ENCODE results near the gene ADGRG2. TPM values are rescaled to one million over a fixed set of nuclear protein-coding genes. Genes with fewer than 3 reads are reported as not detected.

ADGRG2 gene
- polyA plus RNA-seq, 1 experiment: 0.04 TPM

DNA sequence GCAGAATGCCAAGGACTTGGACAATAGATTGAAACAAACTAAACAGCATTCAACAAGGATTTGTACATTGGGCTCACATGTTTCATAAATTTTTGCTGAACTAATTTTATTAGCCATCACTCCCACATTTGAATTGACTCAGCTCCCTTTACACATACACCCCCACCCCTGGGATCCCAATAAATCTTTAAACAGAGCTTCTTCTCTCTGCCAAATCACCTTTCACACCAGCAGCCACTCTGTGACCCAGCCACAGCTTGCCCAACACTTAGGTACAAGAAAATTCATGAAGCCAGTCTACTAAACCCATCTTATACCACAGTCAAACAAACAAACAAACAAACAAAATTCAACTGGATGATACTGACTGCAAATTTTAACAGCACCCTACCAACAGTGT is 159.9 kb downstream of the ADGRG2 start:
- TF ChIP-seq CTCF (IDR thresholded peaks at IDR 0.05; ENCODE audit: low read depth, low read length): no peak
- Histone ChIP-seq H3K27me3 (ENCODE audit: control insufficient read depth, insufficient read depth, low read length) (no peaks in the 10 kb centered on the region), H3K27ac (ENCODE audit: low read depth, low read length) (no peak overlapping the region), H3K9me3 (ENCODE audit: control insufficient read depth, insufficient read depth, low read length) (no peaks in the 10 kb centered on the region), H3K4me3 (ENCODE audit: low read depth, low read length) (no peak overlapping the region)
- CTCF ChIA-PET: no interaction called here
- no peak for DNase-seq (ENCODE audit: low read depth, low spot score)
- POLR2A ChIA-PET: no interaction called here

GRCh38 chrX:18961686-18962085 is 160.6 kb downstream of the ADGRG2 start:
- DNase-seq (ENCODE audit: low read depth, low spot score): no peak
- peak overlapping the region; percentile 11 for H3K27ac ChIP-seq (ENCODE audit: low read depth, low read length)
- H3K9me3 ChIP-seq (ENCODE audit: control insufficient read depth, insufficient read depth, low read length): no peaks in the 10 kb centered on the region
- no peaks in the 10 kb centered on the region for H3K27me3 ChIP-seq (ENCODE audit: control insufficient read depth, insufficient read depth, low read length)
- ChIA-PET POLR2A (no interaction called here), CTCF (interaction anchor here (0.6 to 0.8 kb wide), 2 partner anchors 12 to 606 kb away, joined by 3 to 6 read pairs; no protein-coding TSS in a partner anchor)
- TF ChIP-seq CTCF (IDR thresholded peaks at IDR 0.05; ENCODE audit: low read depth, low read length): no peak
- H3K4me3 ChIP-seq (ENCODE audit: low read depth, low read length): no peak overlapping the region

- no peaks in the 10 kb centered on the region for H3K9me3 ChIP-seq (ENCODE audit: control insufficient read depth, insufficient read depth, low read length)
- ChIA-PET POLR2A (no interaction called here), CTCF (no interaction called here)
- no peak for TF ChIP-seq CTCF (IDR thresholded peaks at IDR 0.05; ENCODE audit: low read depth, low read length)
- H3K4me3 ChIP-seq (ENCODE audit: low read depth, low read length): no peak overlapping the region
- H3K27me3 ChIP-seq (ENCODE audit: control insufficient read depth, insufficient read depth, low read length): no peaks in the 10 kb centered on the region
- H3K27ac ChIP-seq (ENCODE audit: low read depth, low read length): no peak overlapping the region
- DNase-seq (ENCODE audit: low read depth, low spot score): no peak
These were observed 165.8 kb downstream of the ADGRG2 start for GRCh38 chrX:18956303-18957032.

GRCh38 chrX:18955676-18956075 is 166.6 kb downstream of the ADGRG2 start:
- POLR2A ChIA-PET: no interaction called here

More at GRCh38 chrX:18955676-18956075, 166.6 kb downstream of the ADGRG2 start:
- TF ChIP-seq CTCF (IDR thresholded peaks at IDR 0.05; ENCODE audit: low read depth, low read length): no peak
- H3K4me3 ChIP-seq (ENCODE audit: low read depth, low read length): no peak overlapping the region
- CTCF ChIA-PET: no interaction called here
- H3K27me3 ChIP-seq (ENCODE audit: control insufficient read depth, insufficient read depth, low read length): no peaks in the 10 kb centered on the region
- H3K9me3 ChIP-seq (ENCODE audit: control insufficient read depth, insufficient read depth, low read length): no peaks in the 10 kb centered on the region
- H3K27ac ChIP-seq (ENCODE audit: low read depth, low read length): no peak overlapping the region
- DNase-seq (ENCODE audit: low read depth, low spot score): no peak
